Breast epithelium (tissue), 4 donors: ENCODE data around the gene SH2D3A. TPM values are rescaled to one million over a fixed set of nuclear protein-coding genes. Genes with fewer than 3 reads are reported as not detected.
"Not testable (repeated sequence)": the region's sequence is repeated elsewhere in the genome, so short reads cannot be mapped to it uniquely, and the experiment has no call there.

ENCODE experiments used
- DNase-seq, 2 donors: peaks; one replicate each; pipeline ENCODE4 v3.0.0-alpha.2; 2019; ENCODE audit warnings: low spot score in 2 of 2
- H3K27ac ChIP-seq, 2 donors: fragments of 200-600 bp; sonication (generic) in 1 of 2; one replicate each; pipeline ENCODE4 v1.5.1; 2016 to 2019; ENCODE audit warnings: mild to moderate bottlenecking in 1 of 2
- H3K27me3 ChIP-seq, 2 donors: fragments of 200-600 bp; sonication (generic) in 1 of 2; one replicate each; pipeline versions ENCODE4 v1.5.1 to v1.6.0; 2017 to 2019; ENCODE audit warnings: control low read depth in 1 of 2, mild to moderate bottlenecking in 1 of 2
- H3K36me3 ChIP-seq: fragments of 200-600 bp; one replicate; pipeline ENCODE4 v1.5.1; 2019
- H3K4me1 ChIP-seq, 2 donors: fragments of 200-600 bp; sonication (generic); one replicate each; pipeline ENCODE4 v1.5.1; 2016 to 2019; ENCODE audit warnings: control low read depth in 1 of 2
- H3K4me3 ChIP-seq, 3 donors: fragments of 200-600 bp; sonication (generic); 1 replicate in 2 of 3; 2 replicates in 1 of 3; pipeline ENCODE4 v1.5.1; 2016 to 2019; ENCODE audit warnings: mild to moderate bottlenecking in 3 of 3, moderate library complexity in 2 of 3
- H3K9me3 ChIP-seq, 2 donors: fragments of 200-600 bp; sonication (generic) in 1 of 2; one replicate each; pipeline ENCODE4 v1.5.1; 2016 to 2019; ENCODE audit warnings: control low read depth in 1 of 2
- CTCF ChIP-seq, 3 donors: fragments of 450-650 bp; IDR thresholded peaks; one replicate each; pipeline ENCODE4 v1.5.1; 2016 to 2017; ENCODE audit warnings: antibody characterized with exemption in 3 of 3, mild to moderate bottlenecking in 3 of 3, moderate library complexity in 3 of 3
- POLR2A ChIP-seq: fragments of 450-650 bp; IDR thresholded peaks from one replicate; pipeline ENCODE4 v1.6.1; 2016; ENCODE audit warnings: antibody characterized with exemption, mild to moderate bottlenecking, moderate library complexity
- POLR2AphosphoS5 ChIP-seq, 3 donors: sonication (generic); formaldehyde crosslinking; IDR thresholded peaks; one replicate each; pipeline ENCODE4 v1.6.1; 2017; ENCODE audit warnings: antibody characterized with exemption in 3 of 3
- intact Hi-C: fragments of 100-400 bp; cut with DNase I; formaldehyde crosslinking; loops from one replicate; pipeline ENCODE4 v1.15.1; 2023; ENCODE audit warnings: low total_unique reads
- total RNA-seq, 3 donors: library from RNA; depleted of rRNA; stranded (reverse); fragments of >200 nt; gene quantifications; one replicate each; pipeline ENCODE4 v1.1.0, GENCODE V29; 2016

The SH2D3A gene
- total RNA-seq, 3 donors from 2014 or later: 0.96 to 38.2 (median 18.4) TPM

- Histone ChIP-seq H3K9me3 (no peaks in the 10 kb centered on the region), H3K27me3 (no peaks in the 10 kb centered on the region), H3K4me1 (no peaks in the 10 kb centered on the region), H3K4me3 (peak overlapping the region; percentile 43 to 56 (median 47)), H3K36me3 (no peaks in the 10 kb centered on the region), H3K27ac (peak overlapping the region in 1 of 2 donors; percentile 7)
- intact Hi-C loops: no loop called here
- no peak for TF ChIP-seq POLR2AphosphoS5 (IDR thresholded peaks at IDR 0.05)
- no peak for TF ChIP-seq CTCF (IDR thresholded peaks at IDR 0.05)
- TF ChIP-seq POLR2A: no peak
- DNase-seq: no peak
Measured at GRCh38 chr19:6772866-6773322, 5.7 kb upstream of the SH2D3A start.

- no peaks in the 10 kb centered on the region for H3K27me3 ChIP-seq
- peak within 1 kb of the TSS; percentile 43 to 56 (median 47) for H3K4me3 ChIP-seq
- H3K4me1 ChIP-seq: no peaks in the 10 kb centered on the region
- H3K36me3 ChIP-seq: no peaks in the 10 kb centered on the region
- TF ChIP-seq POLR2A (no peak), CTCF (IDR thresholded peaks at IDR 0.05) (no peak), POLR2AphosphoS5 (IDR thresholded peaks at IDR 0.05) (no peak)
- no peaks in the 10 kb centered on the region for H3K9me3 ChIP-seq
- peak within 1 kb of the TSS in 1 of 2 donors; percentile 25 for H3K27ac ChIP-seq
- intact Hi-C loops: no loop called here
- DNase-seq: no peak
Measured at GRCh38 chr19:6772028-6772865, 5.0 kb upstream of the SH2D3A start, which contains the start of gene VAV1. VAV1 (plus strand) TSS chr19:6772708; CDS start chr19:6772808, 100 bp downstream.

GRCh38 chr19:6771648-6772027 is 4.4 kb upstream of the SH2D3A start:
- H3K27me3 ChIP-seq, H3K9me3 ChIP-seq, DNase-seq, H3K4me3 ChIP-seq, H3K4me1 ChIP-seq, intact Hi-C loops, H3K36me3 ChIP-seq: not testable (repeated sequence)
- peak overlapping the region in 1 of 2 donors; percentile 25 for H3K27ac ChIP-seq

- no peaks in the 10 kb centered on the region for H3K9me3 ChIP-seq
- H3K36me3 ChIP-seq: no peaks in the 10 kb centered on the region
- intact Hi-C loops: no loop called here
- H3K4me1 ChIP-seq: no peaks in the 10 kb centered on the region
- TF ChIP-seq POLR2A (no peak), CTCF (IDR thresholded peaks at IDR 0.05) (peak in 1 of 3 donors; percentile 23)
- H3K27me3 ChIP-seq: no peaks in the 10 kb centered on the region
- H3K4me3 ChIP-seq: no peak overlapping the region
- H3K27ac ChIP-seq: no peak overlapping the region
- no peak for DNase-seq
Measured at GRCh38 chr19:6769006-6769619, 1.9 kb upstream of the SH2D3A start.

- no peak for TF ChIP-seq CTCF (IDR thresholded peaks at IDR 0.05)
- DNase-seq: no peak
- H3K27me3 ChIP-seq: no peaks in the 10 kb centered on the region
Measured at GRCh38 chr19:6768236-6768785, 1.1 kb upstream of the SH2D3A start.

More at GRCh38 chr19:6768236-6768785, 1.1 kb upstream of the SH2D3A start:
- Histone ChIP-seq H3K4me3 (peak overlapping the region in 2 of 3 donors; percentile 55 to 76), H3K27ac (peak overlapping the region; percentile 82 to 96), H3K4me1 (no peaks in the 10 kb centered on the region), H3K9me3 (no peaks in the 10 kb centered on the region), H3K36me3 (no peaks in the 10 kb centered on the region)
- intact Hi-C loops: no loop called here
